HEK293 (cell line): ENCODE results near the gene MRPL48.
A peak's percentile ranks its signal among the peaks of the same experiment; 100 is the strongest.

Experiments used
- CTCF ChIA-PET: fragments of 350-600 bp; formaldehyde crosslinking; extraction: SDS; loops from one replicate; lab custom pipeline; 2021; ENCODE audit warnings: antibody characterized with exemption; lab: Yijun Ruan, JAX
- POLR2A ChIA-PET: fragments of 300-600 bp; formaldehyde crosslinking; extraction: SDS; loops from one replicate; lab custom pipeline; 2020; ENCODE audit warnings: antibody characterized with exemption, inconsistent platforms; lab: Yijun Ruan, JAX
- H3K27ac ChIP-seq: fragments of 200-500 bp; sonication (Bioruptor generic); 2 replicates; pipeline ENCODE4 v1.5.1; 2014; ENCODE audit warnings: low read depth, low read length, control low read depth, inconsistent platforms; ENCODE audit errors: extremely low read depth
- H3K36me3 ChIP-seq, 2 experiments: fragments of 200-500 bp in 1 of 2; sonication (Bioruptor generic) in 1 of 2; 1 replicate in 1 of 2; 2 replicates in 1 of 2; pipeline ENCODE4 v1.5.1; 2014 to 2017; ENCODE audit warnings: inconsistent platforms in 2 of 2, low read length in 2 of 2; ENCODE audit not compliant: control insufficient read depth in 2 of 2, insufficient read depth in 1 of 2
- H3K4me1 ChIP-seq: fragments of 200-500 bp; sonication (Bioruptor generic); 2 replicates; pipeline ENCODE4 v1.5.1; 2014; ENCODE audit warnings: mild to moderate bottlenecking, low read length, inconsistent platforms; ENCODE audit not compliant: control insufficient read depth, insufficient read depth
- H3K4me3 ChIP-seq: 2 replicates; pipeline ENCODE4 v1.5.1; 2011; ENCODE audit warnings: low read depth, mild to moderate bottlenecking, control low read depth, low read length, moderate library complexity
- H3K9me3 ChIP-seq: fragments of 200-500 bp; sonication (Bioruptor generic); 2 replicates; pipeline ENCODE4 v1.5.1; 2014; ENCODE audit warnings: low read depth, low read length, inconsistent platforms; ENCODE audit not compliant: control insufficient read depth, insufficient read depth
- HOXA7 ChIP-seq: sonication (generic); formaldehyde crosslinking; IDR thresholded peaks from 2 replicates; pipeline ENCODE4 v1.8.1; 2022; ENCODE audit warnings: missing genetic modification reagents, borderline replicate concordance
- SP7 ChIP-seq: fragments of 450-650 bp; formaldehyde crosslinking; IDR thresholded peaks from 2 replicates; pipeline ENCODE4 v1.5.1; 2016; ENCODE audit warnings: missing biosample characterization, missing genetic modification characterization
- ZNF24 ChIP-seq: fragments of 450-650 bp; formaldehyde crosslinking; IDR thresholded peaks from 2 replicates; pipeline ENCODE4 v1.5.1; 2016; ENCODE audit warnings: missing biosample characterization, missing genetic modification characterization
- ZNF266 ChIP-seq: fragments of 450-650 bp; formaldehyde crosslinking; IDR thresholded peaks from 2 replicates; pipeline ENCODE4 v1.5.1; 2016; ENCODE audit warnings: missing biosample characterization, missing genetic modification characterization, low read depth
- ZNF394 ChIP-seq: fragments of 450-650 bp; formaldehyde crosslinking; IDR thresholded peaks from 2 replicates; pipeline ENCODE4 v1.5.1; 2016; ENCODE audit warnings: missing biosample characterization, missing genetic modification characterization, mild to moderate bottlenecking, moderate library complexity, borderline replicate concordance
- ZNF426 ChIP-seq: fragments of 450-650 bp; formaldehyde crosslinking; IDR thresholded peaks from 2 replicates; pipeline ENCODE4 v1.5.1; 2017; ENCODE audit warnings: missing biosample characterization, missing genetic modification characterization, mild to moderate bottlenecking, inconsistent platforms, moderate library complexity
- ZNF433 ChIP-seq: fragments of 450-650 bp; formaldehyde crosslinking; IDR thresholded peaks from 2 replicates; pipeline ENCODE4 v1.5.1; 2016; ENCODE audit warnings: missing biosample characterization, missing genetic modification characterization, low read depth
- ZNF544 ChIP-seq: fragments of 450-650 bp; formaldehyde crosslinking; IDR thresholded peaks from 2 replicates; pipeline ENCODE4 v1.5.0; 2017; ENCODE audit warnings: missing biosample characterization, missing genetic modification characterization
- ZNF555 ChIP-seq: fragments of 450-650 bp; formaldehyde crosslinking; conservative IDR thresholded peaks from 2 replicates; pipeline ENCODE4 v1.5.1; 2017; ENCODE audit warnings: missing biosample characterization, mild to moderate bottlenecking, missing genetic modification characterization, inconsistent platforms
- ZNF623 ChIP-seq: fragments of 450-650 bp; formaldehyde crosslinking; IDR thresholded peaks from 2 replicates; pipeline ENCODE4 v1.5.1; 2016; ENCODE audit warnings: missing biosample characterization, missing genetic modification characterization
- TF ChIP-seq, protein P1 (sequence below): fragments of 450-650 bp; formaldehyde crosslinking; IDR thresholded peaks from 2 replicates; pipeline ENCODE4 v1.5.1; 2016; ENCODE audit warnings: missing biosample characterization, missing genetic modification characterization
- TF ChIP-seq, protein P2 (sequence below): fragments of 450-650 bp; formaldehyde crosslinking; conservative IDR thresholded peaks from 2 replicates; pipeline ENCODE4 v1.5.1; 2016; ENCODE audit warnings: low read depth, missing biosample characterization, missing genetic modification characterization
- TF ChIP-seq, protein P3 (sequence below): fragments of 450-650 bp; formaldehyde crosslinking; conservative IDR thresholded peaks from 2 replicates; pipeline ENCODE4 v1.5.1; 2016; ENCODE audit warnings: low read depth, missing biosample characterization, missing genetic modification characterization

Gene MRPL48

DNA sequence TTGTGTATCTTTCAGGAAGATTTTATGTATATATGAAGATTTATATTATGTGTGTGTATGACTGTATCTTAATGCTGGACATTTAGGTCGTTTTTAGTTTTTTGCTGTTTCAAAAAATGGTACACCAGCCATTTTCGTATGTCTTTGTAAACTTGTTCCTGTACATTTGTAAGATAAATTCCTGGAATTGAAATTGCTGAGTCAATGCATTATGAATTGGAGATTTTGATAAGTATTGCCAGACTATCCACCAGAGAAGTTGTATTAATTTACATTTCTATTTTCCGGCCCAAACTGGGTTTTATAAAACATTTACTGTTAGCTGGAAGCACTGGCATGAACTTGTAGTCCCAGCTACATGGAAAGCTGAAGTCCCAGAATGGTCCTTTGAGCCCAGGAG lies 24.6 kb downstream of the MRPL48 start (continued):
- TF ChIP-seq, protein P1, sequence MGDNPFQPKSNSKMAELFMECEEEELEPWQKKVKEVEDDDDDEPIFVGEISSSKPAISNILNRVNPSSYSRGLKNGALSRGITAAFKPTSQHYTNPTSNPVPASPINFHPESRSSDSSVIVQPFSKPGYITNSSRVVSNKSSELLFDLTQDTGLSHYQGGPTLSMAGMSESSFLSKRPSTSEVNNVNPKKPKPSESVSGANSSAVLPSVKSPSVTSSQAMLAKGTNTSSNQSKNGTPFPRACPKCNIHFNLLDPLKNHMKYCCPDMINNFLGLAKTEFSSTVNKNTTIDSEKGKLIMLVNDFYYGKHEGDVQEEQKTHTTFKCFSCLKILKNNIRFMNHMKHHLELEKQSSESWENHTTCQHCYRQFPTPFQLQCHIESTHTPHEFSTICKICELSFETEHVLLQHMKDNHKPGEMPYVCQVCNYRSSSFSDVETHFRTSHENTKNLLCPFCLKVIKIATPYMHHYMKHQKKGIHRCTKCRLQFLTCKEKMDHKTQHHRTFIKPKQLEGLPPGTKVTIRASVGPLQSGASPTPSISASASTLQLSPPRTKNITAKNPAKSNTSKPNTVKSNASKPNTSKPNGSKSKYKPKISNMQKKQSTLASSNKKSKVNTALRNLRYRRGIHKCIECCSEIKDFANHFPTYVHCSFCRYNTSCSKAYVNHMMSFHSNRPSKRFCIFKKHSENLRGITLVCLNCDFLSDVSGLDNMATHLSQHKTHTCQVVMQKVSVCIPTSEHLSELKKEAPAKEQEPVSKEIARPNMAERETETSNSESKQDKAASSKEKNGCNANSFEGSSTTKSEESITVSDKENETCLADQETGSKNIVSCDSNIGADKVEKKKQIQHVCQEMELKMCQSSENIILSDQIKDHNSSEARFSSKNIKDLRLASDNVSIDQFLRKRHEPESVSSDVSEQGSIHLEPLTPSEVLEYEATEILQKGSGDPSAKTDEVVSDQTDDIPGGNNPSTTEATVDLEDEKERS (tag by site-specific recombination), result no peak

DNA sequence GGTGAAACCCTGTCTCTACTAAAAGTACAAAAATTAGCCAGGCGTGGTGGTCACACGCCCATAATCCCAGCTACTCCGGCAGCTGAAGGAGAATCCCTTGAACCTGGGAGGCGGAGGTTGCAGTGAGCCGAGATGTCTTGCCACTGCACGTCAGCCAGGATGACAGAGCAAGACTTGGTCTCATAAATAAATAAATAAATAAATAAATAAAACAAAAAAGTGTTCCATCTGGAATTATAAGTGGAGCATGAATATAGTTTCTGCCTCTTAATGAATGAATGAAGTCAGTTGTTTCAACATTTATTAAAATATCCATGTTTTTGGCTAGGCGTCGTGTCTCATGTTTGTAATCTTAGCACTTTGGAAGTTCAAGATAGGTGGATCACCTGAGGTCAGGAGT lies 27.1 kb downstream of the MRPL48 start:
- Histone ChIP-seq H3K4me1 (no peaks in the 10 kb centered on the region), H3K27ac (no peak overlapping the region), H3K9me3 (no peaks in the 10 kb centered on the region), H3K4me3 (no peak overlapping the region), H3K36me3 (no peaks in the 10 kb centered on the region; a peak in 1 of 3 replicates)
- TF ChIP-seq ZNF544 (no peak), ZNF426 (peak; percentile 36), ZNF394 (peak; percentile 73; the same call in 1 of the 2 replicates), HOXA7 (CRISPR knock-in tag) (no peak), ZNF433 (tag by site-specific recombination) (peak; percentile 33; the same call in 1 of the 2 replicates), ZNF555 (tag by site-specific recombination) (peak; percentile 24; the same call in 1 of the 2 replicates), ZNF24 (no peak), ZNF623 (tag by site-specific recombination) (peak; percentile 24; the same call in 1 of the 2 replicates)
- TF ChIP-seq, protein P2, sequence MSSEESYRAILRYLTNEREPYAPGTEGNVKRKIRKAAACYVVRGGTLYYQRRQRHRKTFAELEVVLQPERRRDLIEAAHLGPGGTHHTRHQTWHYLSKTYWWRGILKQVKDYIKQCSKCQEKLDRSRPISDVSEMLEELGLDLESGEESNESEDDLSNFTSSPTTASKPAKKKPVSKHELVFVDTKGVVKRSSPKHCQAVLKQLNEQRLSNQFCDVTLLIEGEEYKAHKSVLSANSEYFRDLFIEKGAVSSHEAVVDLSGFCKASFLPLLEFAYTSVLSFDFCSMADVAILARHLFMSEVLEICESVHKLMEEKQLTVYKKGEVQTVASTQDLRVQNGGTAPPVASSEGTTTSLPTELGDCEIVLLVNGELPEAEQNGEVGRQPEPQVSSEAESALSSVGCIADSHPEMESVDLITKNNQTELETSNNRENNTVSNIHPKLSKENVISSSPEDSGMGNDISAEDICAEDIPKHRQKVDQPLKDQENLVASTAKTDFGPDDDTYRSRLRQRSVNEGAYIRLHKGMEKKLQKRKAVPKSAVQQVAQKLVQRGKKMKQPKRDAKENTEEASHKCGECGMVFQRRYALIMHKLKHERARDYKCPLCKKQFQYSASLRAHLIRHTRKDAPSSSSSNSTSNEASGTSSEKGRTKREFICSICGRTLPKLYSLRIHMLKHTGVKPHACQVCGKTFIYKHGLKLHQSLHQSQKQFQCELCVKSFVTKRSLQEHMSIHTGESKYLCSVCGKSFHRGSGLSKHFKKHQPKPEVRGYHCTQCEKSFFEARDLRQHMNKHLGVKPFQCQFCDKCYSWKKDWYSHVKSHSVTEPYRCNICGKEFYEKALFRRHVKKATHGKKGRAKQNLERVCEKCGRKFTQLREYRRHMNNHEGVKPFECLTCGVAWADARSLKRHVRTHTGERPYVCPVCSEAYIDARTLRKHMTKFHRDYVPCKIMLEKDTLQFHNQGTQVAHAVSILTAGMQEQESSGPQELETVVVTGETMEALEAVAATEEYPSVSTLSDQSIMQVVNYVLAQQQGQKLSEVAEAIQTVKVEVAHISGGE (tag by site-specific recombination), result peak; percentile 27; the same call in 1 of the 2 replicates
- TF ChIP-seq, protein P3, sequence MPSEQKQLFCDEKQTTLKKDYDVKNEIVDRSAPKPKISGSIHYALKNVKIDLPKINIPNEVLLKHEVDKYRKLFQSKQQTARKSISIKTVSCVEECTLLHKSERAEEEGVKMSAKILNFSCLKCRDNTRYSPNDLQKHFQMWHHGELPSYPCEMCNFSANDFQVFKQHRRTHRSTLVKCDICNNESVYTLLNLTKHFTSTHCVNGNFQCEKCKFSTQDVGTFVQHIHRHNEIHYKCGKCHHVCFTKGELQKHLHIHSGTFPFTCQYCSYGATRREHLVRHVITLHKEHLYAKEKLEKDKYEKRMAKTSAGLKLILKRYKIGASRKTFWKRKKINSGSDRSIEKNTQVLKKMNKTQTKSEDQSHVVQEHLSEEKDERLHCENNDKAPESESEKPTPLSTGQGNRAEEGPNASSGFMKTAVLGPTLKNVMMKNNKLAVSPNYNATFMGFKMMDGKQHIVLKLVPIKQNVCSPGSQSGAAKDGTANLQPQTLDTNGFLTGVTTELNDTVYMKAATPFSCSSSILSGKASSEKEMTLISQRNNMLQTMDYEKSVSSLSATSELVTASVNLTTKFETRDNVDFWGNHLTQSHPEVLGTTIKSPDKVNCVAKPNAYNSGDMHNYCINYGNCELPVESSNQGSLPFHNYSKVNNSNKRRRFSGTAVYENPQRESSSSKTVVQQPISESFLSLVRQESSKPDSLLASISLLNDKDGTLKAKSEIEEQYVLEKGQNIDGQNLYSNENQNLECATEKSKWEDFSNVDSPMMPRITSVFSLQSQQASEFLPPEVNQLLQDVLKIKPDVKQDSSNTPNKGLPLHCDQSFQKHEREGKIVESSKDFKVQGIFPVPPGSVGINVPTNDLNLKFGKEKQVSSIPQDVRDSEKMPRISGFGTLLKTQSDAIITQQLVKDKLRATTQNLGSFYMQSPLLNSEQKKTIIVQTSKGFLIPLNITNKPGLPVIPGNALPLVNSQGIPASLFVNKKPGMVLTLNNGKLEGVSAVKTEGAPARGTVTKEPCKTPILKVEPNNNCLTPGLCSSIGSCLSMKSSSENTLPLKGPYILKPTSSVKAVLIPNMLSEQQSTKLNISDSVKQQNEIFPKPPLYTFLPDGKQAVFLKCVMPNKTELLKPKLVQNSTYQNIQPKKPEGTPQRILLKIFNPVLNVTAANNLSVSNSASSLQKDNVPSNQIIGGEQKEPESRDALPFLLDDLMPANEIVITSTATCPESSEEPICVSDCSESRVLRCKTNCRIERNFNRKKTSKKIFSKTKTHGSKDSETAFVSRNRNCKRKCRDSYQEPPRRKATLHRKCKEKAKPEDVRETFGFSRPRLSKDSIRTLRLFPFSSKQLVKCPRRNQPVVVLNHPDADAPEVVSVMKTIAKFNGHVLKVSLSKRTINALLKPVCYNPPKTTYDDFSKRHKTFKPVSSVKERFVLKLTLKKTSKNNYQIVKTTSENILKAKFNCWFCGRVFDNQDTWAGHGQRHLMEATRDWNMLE, result peak; percentile 55; the same call in 1 of the 2 replicates
- POLR2A ChIA-PET, result no interaction called here
- CTCF ChIA-PET, result no interaction called here

DNA sequence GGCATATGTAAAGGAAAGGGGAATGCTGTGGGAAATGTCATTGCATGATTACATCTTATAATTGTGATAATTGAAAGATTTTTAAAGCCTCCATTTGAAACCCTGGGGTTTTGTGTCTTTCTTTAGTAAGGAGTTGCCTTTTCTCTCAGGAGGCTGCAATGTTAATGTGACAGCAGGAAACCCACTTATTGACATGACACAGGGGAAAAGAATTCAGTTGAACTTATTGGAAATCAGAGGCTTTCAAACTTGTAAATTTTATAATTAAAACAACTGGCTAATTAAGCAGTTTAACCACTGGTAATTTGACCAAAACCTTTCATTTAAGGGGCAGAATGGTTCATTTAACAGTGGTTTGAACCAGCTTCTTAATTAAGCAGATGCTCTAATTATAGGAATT lies 31.2 kb downstream of the MRPL48 start:
- ChIA-PET CTCF (interaction anchor here (0.6 kb wide), 1 partner anchor 466 kb away, joined by 5 read pairs; no protein-coding TSS in a partner anchor), POLR2A (interaction anchor here (1.1 kb wide), 1 partner anchor 58 kb away, joined by 3 read pairs; the partner anchor contains the start of gene RAB6A)
- Histone ChIP-seq H3K4me1 (no peaks in the 10 kb centered on the region), H3K9me3 (no peaks in the 10 kb centered on the region), H3K4me3 (no peak overlapping the region), H3K27ac (no peak overlapping the region), H3K36me3 (no peaks in the 10 kb centered on the region; a peak in 1 of 3 replicates)
- TF ChIP-seq ZNF266 (tag by site-specific recombination) (no peak), SP7 (peak; percentile 50; the same call in 1 of the 2 replicates)
